Kidney epithelial cell (primary cell): ENCODE measurements around the gene AKR1C1. TPM values are rescaled to one million over a fixed set of nuclear protein-coding genes. Genes with fewer than 3 reads are reported as not detected.
"Not testable (repeated sequence)": the region's sequence is repeated elsewhere in the genome, so short reads cannot be mapped to it uniquely, and the experiment has no call there.

ENCODE experiments used
- DNase-seq: peaks from one replicate; pipeline ENCODE4 v3.0.0-alpha.2; 2010; ENCODE audit warnings: low read depth
- H3K27me3 ChIP-seq: 2 replicates; pipeline ENCODE4 v1.6.0; 2011; ENCODE audit warnings: low read length; ENCODE audit not compliant: control insufficient read depth, insufficient read depth
- H3K36me3 ChIP-seq: 2 replicates; pipeline ENCODE4 v1.5.1; 2011; ENCODE audit warnings: low read length; ENCODE audit not compliant: control insufficient read depth, insufficient read depth
- H3K4me3 ChIP-seq: 2 replicates; pipeline ENCODE4 v1.5.1; 2011; ENCODE audit warnings: low read depth, mild to moderate bottlenecking, control low read depth, low read length
- total RNA-seq: library from RNA; depleted of rRNA; stranded (reverse); fragments of >200 nt; gene quantifications from 2 replicates; pipeline ENCODE4 v1.2.3, GENCODE V29; 2015
- TF ChIP-seq, protein P1 (sequence below): IDR thresholded peaks from 2 replicates; pipeline ENCODE4 v1.5.1; 2011; ENCODE audit warnings: mild to moderate bottlenecking, moderate library complexity, low read length, control low read depth, inconsistent platforms; ENCODE audit not compliant: insufficient read depth, poor library complexity, severe bottlenecking

AKR1C1 gene
- total RNA-seq, 1 donor from 2014 or later: 1.2 TPM

DNA sequence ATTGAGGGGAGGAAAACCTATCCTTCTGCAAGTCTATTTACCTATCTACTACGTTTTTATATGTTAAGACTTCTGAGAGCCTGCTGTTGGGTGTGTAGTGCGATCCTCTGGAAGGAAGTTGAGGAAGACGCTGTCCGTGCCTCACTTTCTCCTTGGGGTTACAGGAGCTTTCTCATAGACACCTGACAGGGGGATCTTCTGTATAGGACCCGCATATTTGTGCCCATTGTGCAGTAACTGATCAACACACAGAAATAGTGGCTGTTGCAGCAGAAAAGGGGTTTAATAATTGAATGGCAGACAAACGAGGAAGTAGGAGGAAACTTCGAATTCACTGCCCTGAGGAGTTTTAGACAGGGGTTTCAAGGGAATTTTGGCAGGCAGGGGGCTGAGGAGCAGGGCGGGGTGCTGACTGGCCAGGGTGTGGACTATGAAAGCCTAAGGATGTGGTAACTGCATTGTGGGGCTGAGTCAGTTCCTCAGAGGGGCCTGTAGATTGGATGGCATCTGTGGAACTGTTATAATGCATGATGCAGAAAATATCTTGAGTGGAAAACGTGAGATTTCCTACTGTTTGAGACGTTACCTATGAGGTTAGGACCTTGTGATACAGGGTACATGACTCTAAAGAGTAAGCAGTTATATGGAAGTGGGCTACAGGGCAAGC is 58.5 kb downstream of the AKR1C1 start:
- not testable (repeated sequence) for H3K36me3 ChIP-seq, H3K27me3 ChIP-seq, DNase-seq, H3K4me3 ChIP-seq

DNA sequence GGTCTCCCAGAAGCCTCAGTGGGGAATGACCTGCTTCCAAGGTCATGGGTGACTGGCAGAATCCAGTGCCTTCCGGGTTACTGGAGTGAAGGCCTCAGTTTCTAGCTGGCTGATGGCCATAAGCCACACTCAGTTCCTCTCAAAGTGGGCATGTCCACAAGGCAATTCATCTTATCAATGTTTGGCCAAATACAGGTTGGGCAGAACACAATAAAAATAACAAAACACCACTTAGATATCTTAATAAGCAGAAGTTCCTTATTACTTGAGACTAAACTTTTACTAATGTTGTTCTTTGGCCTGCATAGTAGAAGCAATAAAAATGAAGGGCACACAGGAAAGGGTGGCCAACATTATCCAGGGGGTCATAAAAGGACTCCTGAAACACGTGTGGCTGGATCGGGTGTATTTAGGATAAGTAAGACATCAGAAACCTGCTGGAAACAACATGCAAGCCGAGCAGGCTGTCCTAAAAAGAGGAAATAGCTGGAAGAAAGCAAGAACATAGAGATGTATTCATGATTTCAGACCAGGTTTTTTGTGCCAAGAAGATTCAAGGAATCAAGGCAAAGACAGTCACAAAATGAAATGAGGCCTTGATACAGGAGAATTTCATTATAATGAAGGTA is 60.1 kb downstream of the AKR1C1 start:
- H3K27me3 ChIP-seq: no peaks in the 10 kb centered on the region
- TF ChIP-seq, protein P1, sequence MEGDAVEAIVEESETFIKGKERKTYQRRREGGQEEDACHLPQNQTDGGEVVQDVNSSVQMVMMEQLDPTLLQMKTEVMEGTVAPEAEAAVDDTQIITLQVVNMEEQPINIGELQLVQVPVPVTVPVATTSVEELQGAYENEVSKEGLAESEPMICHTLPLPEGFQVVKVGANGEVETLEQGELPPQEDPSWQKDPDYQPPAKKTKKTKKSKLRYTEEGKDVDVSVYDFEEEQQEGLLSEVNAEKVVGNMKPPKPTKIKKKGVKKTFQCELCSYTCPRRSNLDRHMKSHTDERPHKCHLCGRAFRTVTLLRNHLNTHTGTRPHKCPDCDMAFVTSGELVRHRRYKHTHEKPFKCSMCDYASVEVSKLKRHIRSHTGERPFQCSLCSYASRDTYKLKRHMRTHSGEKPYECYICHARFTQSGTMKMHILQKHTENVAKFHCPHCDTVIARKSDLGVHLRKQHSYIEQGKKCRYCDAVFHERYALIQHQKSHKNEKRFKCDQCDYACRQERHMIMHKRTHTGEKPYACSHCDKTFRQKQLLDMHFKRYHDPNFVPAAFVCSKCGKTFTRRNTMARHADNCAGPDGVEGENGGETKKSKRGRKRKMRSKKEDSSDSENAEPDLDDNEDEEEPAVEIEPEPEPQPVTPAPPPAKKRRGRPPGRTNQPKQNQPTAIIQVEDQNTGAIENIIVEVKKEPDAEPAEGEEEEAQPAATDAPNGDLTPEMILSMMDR: no peak
- no peaks in the 10 kb centered on the region for H3K36me3 ChIP-seq
- DNase-seq: no peak
- no peak overlapping the region for H3K4me3 ChIP-seq

DNA sequence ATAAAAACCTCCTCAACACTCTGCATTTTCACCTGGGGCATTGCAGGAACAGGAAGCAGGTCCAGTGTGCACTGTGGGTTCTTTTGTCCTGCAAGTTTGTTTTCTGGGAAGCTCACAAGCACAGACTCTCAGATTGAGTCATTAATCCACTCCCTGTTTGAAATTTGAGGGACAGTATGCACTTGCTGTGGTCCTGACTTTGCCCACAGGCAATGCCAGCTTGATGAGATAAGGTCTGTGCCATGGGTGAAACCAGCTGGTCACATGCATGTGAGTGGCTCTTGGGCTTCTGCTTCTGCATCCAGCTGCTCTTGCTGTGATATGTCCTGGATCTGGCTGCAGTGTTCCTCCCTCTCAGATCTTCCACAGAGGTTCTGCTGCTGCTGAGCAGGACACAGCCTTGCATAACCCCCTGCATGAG is 62.3 kb downstream of the AKR1C1 start:
- H3K36me3 ChIP-seq, DNase-seq, H3K4me3 ChIP-seq, H3K27me3 ChIP-seq: not testable (repeated sequence)

DNA sequence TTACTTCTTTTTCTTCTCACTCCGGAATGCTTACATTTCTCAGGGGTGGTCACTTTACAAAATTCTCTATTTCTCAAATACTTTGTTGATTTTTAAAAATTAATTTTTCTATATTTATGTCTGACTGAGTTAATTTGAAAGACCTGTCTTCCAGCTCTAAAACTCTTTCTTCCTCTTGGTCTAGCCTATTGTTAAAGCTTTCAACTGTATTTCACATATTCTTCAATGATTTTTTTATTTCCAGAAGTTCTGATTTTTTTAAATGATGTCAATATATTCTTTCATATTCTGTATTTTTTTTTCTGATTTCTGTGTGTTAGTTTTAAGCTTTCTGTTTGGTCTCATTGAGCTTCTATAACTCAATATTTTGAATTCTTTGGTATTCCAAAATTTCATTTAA is 67.8 kb downstream of the AKR1C1 start:
- Histone ChIP-seq H3K4me3 (no peak overlapping the region), H3K36me3 (no peaks in the 10 kb centered on the region), H3K27me3 (no peaks in the 10 kb centered on the region)
- TF ChIP-seq, protein P1: no peak
- DNase-seq: no peak

DNA sequence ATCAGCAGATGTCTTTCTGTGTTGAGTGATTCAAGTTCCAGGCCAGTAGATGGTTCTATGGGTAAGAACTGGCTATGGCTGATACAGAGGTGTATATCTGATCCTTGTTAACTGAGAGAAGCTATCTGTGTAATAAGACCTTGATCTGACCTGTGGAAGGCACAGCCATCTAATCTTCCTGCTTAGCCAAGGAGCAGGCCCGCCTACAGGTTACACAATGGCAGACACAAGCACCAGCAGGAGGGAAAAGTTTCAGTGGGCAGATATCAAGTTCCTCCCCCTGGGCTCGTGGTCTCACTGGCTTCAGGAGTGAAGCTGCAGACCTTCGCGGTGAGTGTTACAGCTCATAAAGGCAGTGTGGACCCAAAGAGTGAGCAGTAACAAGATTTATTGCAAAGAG is 68.4 kb downstream of the AKR1C1 start:
- not testable (repeated sequence) for DNase-seq, H3K36me3 ChIP-seq, H3K27me3 ChIP-seq, H3K4me3 ChIP-seq

DNA sequence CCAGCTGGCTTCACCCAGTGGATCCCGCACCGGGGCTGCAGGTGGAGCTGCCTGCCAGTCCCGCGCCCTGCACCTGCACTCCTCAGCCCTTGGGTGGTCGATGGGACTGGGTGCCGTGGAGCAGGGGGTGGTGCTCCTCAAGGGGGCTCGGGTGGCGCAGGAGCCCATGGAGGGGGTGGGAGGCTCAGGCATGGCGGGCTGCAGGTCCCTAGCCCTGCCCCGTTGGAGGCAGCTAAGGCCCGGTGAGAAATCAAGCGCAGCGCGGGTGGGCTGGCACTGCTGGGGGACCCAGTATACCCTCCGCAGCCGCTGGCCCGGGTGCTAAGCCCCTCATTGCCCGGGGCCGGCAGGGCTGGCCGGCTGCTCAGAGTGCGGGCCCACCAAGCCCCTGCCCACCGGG is 69.2 kb downstream of the AKR1C1 start:
- H3K27me3 ChIP-seq, H3K36me3 ChIP-seq: not testable (repeated sequence)

More for the DNA sequence above, 69.2 kb downstream of the AKR1C1 start:
- not testable (repeated sequence) for DNase-seq, H3K4me3 ChIP-seq

Other genes starting within 250 kb of the AKR1C1 start
- 1.9 and 5.6 TPM in 2 replicates for gene AKR1E2, start 137.2 kb upstream of the AKR1C1 start, total RNA-seq
- 0.27 and 2.0 TPM in 2 replicates for gene AKR1C2, start 40.4 kb downstream of the AKR1C1 start, total RNA-seq
- 0.68 and 1.2 TPM in 2 replicates for gene AKR1C3, start 131.0 kb downstream of the AKR1C1 start, total RNA-seq
- gene AKR1C8, start 221.7 kb downstream of the AKR1C1 start, total RNA-seq: 0.21 TPM in 1 of 2 replicates, not detected in the other
- not detected in 2 replicates for gene AKR1C4, start 233.4 kb downstream of the AKR1C1 start, total RNA-seq